Muscle of leg (tissue), 11 donors: Measurements from ENCODE around the gene G6PC2. TPM values are rescaled to one million over a fixed set of nuclear protein-coding genes. Genes with fewer than 3 reads are reported as not detected.

ENCODE experiments used
- DNase-seq: peaks from one replicate; pipeline ENCODE4 v3.0.0; 2013
- H3K27ac ChIP-seq: one replicate; pipeline ENCODE4 v1.5.1; 2013; ENCODE audit warnings: mild to moderate bottlenecking, low read length, control low read depth
- H3K27me3 ChIP-seq: one replicate; pipeline ENCODE4 v1.6.1; 2013; ENCODE audit warnings: low read length; ENCODE audit not compliant: control insufficient read depth, insufficient read depth
- H3K36me3 ChIP-seq: one replicate; pipeline ENCODE4 v1.6.1; 2013; ENCODE audit warnings: low read length; ENCODE audit not compliant: control insufficient read depth, insufficient read depth
- H3K4me1 ChIP-seq: one replicate; pipeline ENCODE4 v1.6.1; 2013; ENCODE audit warnings: low read length; ENCODE audit not compliant: control insufficient read depth, insufficient read depth
- H3K4me3 ChIP-seq: one replicate; pipeline ENCODE4 v1.5.1; 2013; ENCODE audit warnings: low read length, control low read depth
- H3K9me3 ChIP-seq: replicated peaks from 2 replicates; pipeline ENCODE4 v1.6.1; 2013; ENCODE audit warnings: low read depth, low read length; ENCODE audit not compliant: control insufficient read depth
- WGBS: methylation state at CpG from one replicate; pipeline ENCODE4 v1.1.5; 2013; ENCODE audit warnings: missing lambda C conversion rate; ENCODE audit not compliant: insufficient coverage; 5-methylcytosine and 5-hydroxymethylcytosine counted together
- polyA plus RNA-seq, 8 donors: library from polyadenylated mRNA; unstranded; fragments of 120-200 nt; gene quantifications; one replicate each; pipeline versions ENCODE4 v1.2.1 to v1.2.3, GENCODE V29; 2013; ENCODE audit warnings: inconsistent platforms in 1 of 8, low replicate concordance in 1 of 8; ENCODE audit not compliant: insufficient read length in 8 of 8, insufficient read depth in 1 of 8
- total RNA-seq: library from RNA; stranded (reverse); fragments of 120-200 nt; gene quantifications from one replicate; pipeline ENCODE4 v1.2.4, GENCODE V29; 2013

Gene G6PC2
- total and polyA plus RNA-seq, 9 donors = 0.04 TPM; not detected in 8

- H3K4me1 ChIP-seq = no peaks in the 10 kb centered on the region
- H3K4me3 ChIP-seq = no peak overlapping the region
- H3K36me3 ChIP-seq = no peaks in the 10 kb centered on the region
- no peaks in the 10 kb centered on the region for H3K27me3 ChIP-seq
- no peak for DNase-seq
- H3K27ac ChIP-seq = no peak overlapping the region
- no peaks in the 10 kb centered on the region for H3K9me3 ChIP-seq
Measured at GRCh38 chr2:168941297-168941696, 40.2 kb downstream of the G6PC2 start.

- DNase-seq = no peak
- no peaks in the 10 kb centered on the region for H3K36me3 ChIP-seq
- no peak overlapping the region for H3K27ac ChIP-seq
- H3K27me3 ChIP-seq = no peaks in the 10 kb centered on the region
- no peaks in the 10 kb centered on the region for H3K9me3 ChIP-seq
- H3K4me3 ChIP-seq = no peak overlapping the region
- no peaks in the 10 kb centered on the region for H3K4me1 ChIP-seq
- no CpG with 5 or more reads among the region's 3 CpGs for WGBS
Measured at GRCh38 chr2:168944065-168944464, 43.0 kb downstream of the G6PC2 start.

GRCh38 chr2:168945508-168945907, 44.4 kb downstream of the G6PC2 start:
- no peaks in the 10 kb centered on the region for H3K9me3 ChIP-seq
- H3K36me3 ChIP-seq = no peaks in the 10 kb centered on the region
- 38% methylated on average over 1 of the region's 4 CpGs for WGBS
- no peaks in the 10 kb centered on the region for H3K27me3 ChIP-seq
- H3K4me3 ChIP-seq = no peak overlapping the region
- DNase-seq = no peak
- H3K4me1 ChIP-seq = no peaks in the 10 kb centered on the region
- H3K27ac ChIP-seq = no peak overlapping the region

GRCh38 chr2:168948621-168949212, 47.6 kb downstream of the G6PC2 start:
- H3K4me3 ChIP-seq = no peak overlapping the region
- H3K27ac ChIP-seq = no peak overlapping the region
- H3K27me3 ChIP-seq = no peaks in the 10 kb centered on the region
- no peak for DNase-seq
- no peaks in the 10 kb centered on the region for H3K36me3 ChIP-seq
- H3K9me3 ChIP-seq = no peaks in the 10 kb centered on the region
- no peaks in the 10 kb centered on the region for H3K4me1 ChIP-seq
- WGBS = no CpG with 5 or more reads among the region's 6 CpGs

GRCh38 chr2:168949324-168949723, 48.2 kb downstream of the G6PC2 start:
- Histone ChIP-seq H3K27ac (no peak overlapping the region), H3K27me3 (no peaks in the 10 kb centered on the region), H3K4me1 (no peaks in the 10 kb centered on the region), H3K4me3 (no peak overlapping the region), H3K36me3 (no peaks in the 10 kb centered on the region), H3K9me3 (no peaks in the 10 kb centered on the region)
- WGBS = no CpG with 5 or more reads among the region's 1 CpG
- DNase-seq = no peak

- Histone ChIP-seq H3K27ac (no peak overlapping the region), H3K4me3 (no peak overlapping the region), H3K4me1 (no peaks in the 10 kb centered on the region), H3K36me3 (no peaks in the 10 kb centered on the region), H3K27me3 (no peaks in the 10 kb centered on the region), H3K9me3 (no peaks in the 10 kb centered on the region)
- WGBS = no CpG with 5 or more reads among the region's 1 CpG
- DNase-seq = no peak
Measured at GRCh38 chr2:168951871-168952270, 50.8 kb downstream of the G6PC2 start.

- Histone ChIP-seq H3K4me1 (no peaks in the 10 kb centered on the region), H3K27me3 (no peaks in the 10 kb centered on the region), H3K27ac (no peak overlapping the region), H3K36me3 (no peaks in the 10 kb centered on the region), H3K9me3 (no peaks in the 10 kb centered on the region), H3K4me3 (no peak overlapping the region)
- WGBS = no CpG with 5 or more reads among the region's 1 CpG
- DNase-seq = no peak
Measured at GRCh38 chr2:168952424-168952823, 51.3 kb downstream of the G6PC2 start.

GRCh38 chr2:168954256-168954655, 53.2 kb downstream of the G6PC2 start:
- no peak for DNase-seq
- no peaks in the 10 kb centered on the region for H3K4me1 ChIP-seq
- no peaks in the 10 kb centered on the region for H3K27me3 ChIP-seq
- no peaks in the 10 kb centered on the region for H3K36me3 ChIP-seq
- H3K27ac ChIP-seq = no peak overlapping the region
- no peak overlapping the region for H3K4me3 ChIP-seq
- no peaks in the 10 kb centered on the region for H3K9me3 ChIP-seq

- no peaks in the 10 kb centered on the region for H3K36me3 ChIP-seq
- no peaks in the 10 kb centered on the region for H3K4me1 ChIP-seq
- no peak for DNase-seq
- no peaks in the 10 kb centered on the region for H3K9me3 ChIP-seq
- no peak overlapping the region for H3K4me3 ChIP-seq
- H3K27ac ChIP-seq = no peak overlapping the region
- H3K27me3 ChIP-seq = no peaks in the 10 kb centered on the region
- 80% methylated on average over 2 of the region's 4 CpGs for WGBS
Measured at GRCh38 chr2:168955321-168955720, 54.2 kb downstream of the G6PC2 start.

- Histone ChIP-seq H3K9me3 (no peaks in the 10 kb centered on the region), H3K4me1 (no peaks in the 10 kb centered on the region), H3K36me3 (no peaks in the 10 kb centered on the region), H3K27me3 (no peaks in the 10 kb centered on the region), H3K4me3 (no peak overlapping the region), H3K27ac (no peak overlapping the region)
- WGBS = 100% methylated on average over 1 of the region's 2 CpGs
- no peak for DNase-seq
Measured at GRCh38 chr2:168956392-168956791, 55.3 kb downstream of the G6PC2 start.
